DND-41 (cell line): ENCODE data around the gene MAPRE2.

Experiments
- CTCF ChIP-seq: IDR thresholded peaks from 2 replicates; pipeline ENCODE4 v1.5.1; 2012; ENCODE audit warnings: borderline replicate concordance, low read length, moderate library complexity, mild to moderate bottlenecking; ENCODE audit not compliant: poor library complexity, severe bottlenecking; ENCODE audit errors: extremely low read depth
- EZH2 ChIP-seq: IDR thresholded peaks from 3 replicates; pipeline ENCODE4 v1.6.1; 2012; ENCODE audit warnings: borderline replicate concordance, low read depth, mild to moderate bottlenecking, moderate library complexity, low read length, inconsistent platforms; ENCODE audit not compliant: severe bottlenecking

GRCh38 chr18:35043207-35043606, 2.0 kb downstream of the MAPRE2 start:
- TF ChIP-seq CTCF (no peak), EZH2 (no peak)
